NT2/D1 (cell line): ENCODE results near the gene VWA8.
"Not testable (repeated sequence)": the region's sequence is repeated elsewhere in the genome, so short reads cannot be mapped to it uniquely, and the experiment has no call there.

Experiments
- YY1 ChIP-seq: IDR thresholded peaks from 2 replicates; pipeline ENCODE4 v1.6.1; 2011; ENCODE audit not compliant: insufficient read length, insufficient read depth
- ZNF274 ChIP-seq: IDR thresholded peaks from 2 replicates; pipeline ENCODE4 v1.6.1; 2011; ENCODE audit warnings: mild to moderate bottlenecking, low read depth, low read length

DNA sequence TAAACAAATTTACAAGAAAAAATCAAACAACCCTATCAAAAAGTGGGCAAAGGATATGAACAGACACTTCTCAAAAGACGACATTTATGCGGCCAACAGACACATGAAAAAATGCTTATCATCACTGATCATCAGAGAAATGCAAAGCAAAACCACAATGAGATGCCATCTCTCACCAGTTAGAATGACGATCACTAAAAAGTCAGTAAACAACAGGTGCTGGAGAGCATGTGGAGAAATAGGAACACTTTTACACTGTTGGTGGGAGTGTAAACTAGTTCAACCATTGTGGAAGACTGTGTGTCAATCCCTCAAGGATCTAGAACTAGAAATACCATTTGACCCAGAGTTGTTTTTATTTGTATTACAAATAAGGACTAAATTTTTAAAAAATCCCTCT is 215.4 kb downstream of the VWA8 start:
- not testable (repeated sequence) for TF ChIP-seq ZNF274, YY1
